Endodermal cell (in vitro differentiated cells): ENCODE data around the gene PITPNM3. TPM values are rescaled to one million over a fixed set of nuclear protein-coding genes. Genes with fewer than 3 reads are reported as not detected.

ENCODE experiments used
- DNase-seq: peaks from one replicate; pipeline ENCODE4 v3.0.0-alpha.2; 2017
- H3K27ac ChIP-seq: 2 replicates; pipeline ENCODE4 v1.5.1; 2013; ENCODE audit warnings: mild to moderate bottlenecking, low read depth, low read length, moderate library complexity
- H3K27me3 ChIP-seq: 2 replicates; pipeline ENCODE4 v1.6.1; 2013; ENCODE audit warnings: mild to moderate bottlenecking, low read length, moderate library complexity; ENCODE audit not compliant: insufficient read depth, control insufficient read depth, poor library complexity, severe bottlenecking
- H3K36me3 ChIP-seq: 2 replicates; pipeline ENCODE4 v1.7.0; 2013; ENCODE audit warnings: mild to moderate bottlenecking, low read length, moderate library complexity; ENCODE audit not compliant: control insufficient read depth, insufficient read depth
- H3K4me1 ChIP-seq: one replicate; pipeline ENCODE4 v1.7.0; 2013; ENCODE audit warnings: low read length; ENCODE audit not compliant: control insufficient read depth, insufficient read depth
- H3K4me3 ChIP-seq: 2 replicates; pipeline ENCODE4 v1.5.1; 2013; ENCODE audit warnings: mild to moderate bottlenecking, low read length, moderate library complexity
- H3K9ac ChIP-seq: 2 replicates; pipeline ENCODE4 v1.6.1; 2013; ENCODE audit warnings: mild to moderate bottlenecking, low read length, moderate library complexity; ENCODE audit not compliant: poor library complexity, severe bottlenecking; ENCODE audit errors: extremely low read depth
- H3K9me3 ChIP-seq: 2 replicates; pipeline ENCODE4 v1.6.1; 2013; ENCODE audit warnings: mild to moderate bottlenecking, low read length, moderate library complexity; ENCODE audit not compliant: control insufficient read depth
- H3K27ac Mint-ChIP-seq: 2 replicates; pipeline ENCODE4 v1.8.0; 2020; ENCODE audit warnings: mixed read lengths
- H3K27me3 Mint-ChIP-seq: 2 replicates; pipeline ENCODE4 v1.8.0; 2021; ENCODE audit warnings: mild to moderate bottlenecking, mixed read lengths; ENCODE audit not compliant: insufficient read depth
- H3K36me3 Mint-ChIP-seq: 2 replicates; pipeline ENCODE4 v1.8.0; 2020; ENCODE audit warnings: low read depth, mixed read lengths
- H3K4me1 Mint-ChIP-seq: 2 replicates; pipeline ENCODE4 v1.8.0; 2020; ENCODE audit warnings: mixed read lengths
- H3K4me3 Mint-ChIP-seq: 2 replicates; pipeline ENCODE4 v1.8.0; 2020; ENCODE audit warnings: mild to moderate bottlenecking, moderate library complexity, mixed read lengths
- H3K9me3 Mint-ChIP-seq: 2 replicates; pipeline ENCODE4 v1.8.0; 2020; ENCODE audit warnings: mild to moderate bottlenecking, mixed read lengths
- CTCF ChIP-seq: fragments of 200-600 bp; sonication (generic); conservative IDR thresholded peaks from 2 replicates; pipeline ENCODE4 v1.5.0; 2021; ENCODE audit warnings: antibody characterized with exemption, mild to moderate bottlenecking
- WGBS, 2 experiments: methylation state at CpG; one replicate each; pipeline versions ENCODE4 v1.1.5 to v1.1.7; 2013; ENCODE audit warnings: missing lambda C conversion rate in 2 of 2, mixed read lengths in 1 of 2; ENCODE audit not compliant: insufficient coverage in 1 of 2, insufficient read length in 1 of 2; 5-methylcytosine and 5-hydroxymethylcytosine counted together
- total RNA-seq, 2 donors: library from RNA; stranded (reverse); fragmentation: NEBNext Ultra II Directional in 1 of 2; extraction: Animal tissue kit (Norgen Biotek cat#: 25700) in 1 of 2; gene quantifications; 2 replicates in 1 of 2; 3 replicates in 1 of 2; pipeline ENCODE4 v1.2.1, GENCODE V29; 2021

Gene PITPNM3
- total RNA-seq, 2 donors from 2014 or later: 1.8 to 2.7 TPM

GRCh38 chr17:6464446-6465041, 91.8 kb downstream of the PITPNM3 start:
- H3K27me3 Mint-ChIP-seq: no peaks in the 10 kb centered on the region
- Histone ChIP-seq H3K9me3 (no peaks in the 10 kb centered on the region), H3K27me3 (no peaks in the 10 kb centered on the region), H3K4me3 (no peak overlapping the region), H3K9ac (no peak overlapping the region), H3K36me3 (no peaks in the 10 kb centered on the region), H3K27ac (no peak overlapping the region), H3K4me1 (no peaks in the 10 kb centered on the region)
- no peak overlapping the region for H3K4me3 Mint-ChIP-seq
- H3K9me3 Mint-ChIP-seq: no peaks in the 10 kb centered on the region
- WGBS, 2 experiments: 95 to 96% methylated on average over 11 to 14 of the region's 14 CpGs
- TF ChIP-seq CTCF: no peak
- DNase-seq: no peak
- no peaks in the 10 kb centered on the region for H3K4me1 Mint-ChIP-seq
- H3K36me3 Mint-ChIP-seq: no peaks in the 10 kb centered on the region
- no peak overlapping the region for H3K27ac Mint-ChIP-seq

GRCh38 chr17:6463616-6464445, 92.5 kb downstream of the PITPNM3 start:
- 92 to 95% methylated on average over 18 to 24 of the region's 24 CpGs for WGBS, 2 experiments
- H3K36me3 ChIP-seq: no peaks in the 10 kb centered on the region
- no peak overlapping the region for H3K4me3 Mint-ChIP-seq

GRCh38 chr17:6462692-6463091, 93.7 kb downstream of the PITPNM3 start:
- no peak for TF ChIP-seq CTCF
- H3K27me3 ChIP-seq: no peaks in the 10 kb centered on the region
- no peaks in the 10 kb centered on the region for H3K4me1 Mint-ChIP-seq
- H3K4me3 ChIP-seq: no peak overlapping the region
- H3K9ac ChIP-seq: no peak overlapping the region
- no peaks in the 10 kb centered on the region for H3K36me3 ChIP-seq
- no peaks in the 10 kb centered on the region for H3K27me3 Mint-ChIP-seq
- H3K27ac ChIP-seq: no peak overlapping the region
- H3K4me3 Mint-ChIP-seq: no peak overlapping the region
- no peak for DNase-seq
- H3K9me3 ChIP-seq: no peaks in the 10 kb centered on the region
- no peaks in the 10 kb centered on the region for H3K4me1 ChIP-seq
- 83 to 98% methylated on average over 1 to 2 of the region's 2 CpGs for WGBS, 2 experiments
- no peaks in the 10 kb centered on the region for H3K9me3 Mint-ChIP-seq
- H3K36me3 Mint-ChIP-seq: no peaks in the 10 kb centered on the region
- no peak overlapping the region for H3K27ac Mint-ChIP-seq

More at GRCh38 chr17:6463616-6464445, 92.5 kb downstream of the PITPNM3 start:
- no peak for DNase-seq
- Mint-ChIP-seq H3K4me1 (no peaks in the 10 kb centered on the region), H3K27ac (no peak overlapping the region), H3K36me3 (no peaks in the 10 kb centered on the region), H3K9me3 (no peaks in the 10 kb centered on the region), H3K27me3 (no peaks in the 10 kb centered on the region)
- Histone ChIP-seq H3K4me1 (no peaks in the 10 kb centered on the region), H3K9ac (no peak overlapping the region), H3K4me3 (no peak overlapping the region), H3K27me3 (no peaks in the 10 kb centered on the region), H3K27ac (no peak overlapping the region), H3K9me3 (no peaks in the 10 kb centered on the region)
- no peak for TF ChIP-seq CTCF
